Limb (tissue), 2 donors: ENCODE results near the gene ZPR1.
"Not testable (repeated sequence)": the region's sequence is repeated elsewhere in the genome, so short reads cannot be mapped to it uniquely, and the experiment has no call there.

ENCODE experiments used
- DNase-seq, 2 donors: peaks; one replicate each; pipeline ENCODE4 v3.0.0-alpha.2; 2016; ENCODE audit errors: extremely low spot score in 2 of 2

Gene ZPR1

DNA sequence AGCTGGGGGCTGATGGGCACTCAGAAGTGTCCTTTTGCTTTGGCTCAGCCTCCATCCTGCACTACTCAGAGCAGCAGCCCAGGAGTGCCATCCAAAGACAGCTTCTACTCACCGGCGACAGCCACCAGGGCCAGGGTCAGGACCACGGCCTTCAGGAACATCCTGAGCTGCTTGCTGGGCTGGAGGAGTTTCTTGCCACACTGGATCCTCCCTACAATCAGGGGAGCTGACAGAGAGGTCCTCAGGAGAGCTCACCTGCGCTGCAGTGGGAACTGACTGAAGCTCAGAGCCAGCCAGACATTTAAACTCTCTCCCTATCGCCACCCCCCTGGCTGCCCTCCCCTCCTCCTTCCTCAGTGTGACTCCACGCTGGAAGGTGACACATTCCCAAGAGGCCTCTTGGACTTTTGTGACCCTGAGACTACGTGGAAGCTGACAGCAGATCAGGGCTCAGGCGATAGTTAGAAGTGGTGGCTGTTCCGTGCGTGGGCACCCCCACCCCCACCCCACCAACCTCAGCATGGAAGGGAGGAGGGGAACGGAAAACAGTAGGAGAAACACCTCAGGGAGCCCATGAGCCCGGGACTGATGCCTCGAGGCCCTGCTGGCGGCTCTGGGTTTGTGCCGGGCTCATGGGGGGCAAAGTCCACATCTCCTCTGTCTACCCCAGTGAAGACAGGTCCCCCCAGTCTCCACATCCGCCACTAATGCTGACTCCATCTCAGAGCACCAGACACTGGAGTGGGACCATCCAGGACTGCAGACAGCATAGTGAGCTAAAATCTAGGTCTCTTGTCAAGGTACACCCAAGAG lies 35.4 kb upstream of the ZPR1 start, which contains the start of gene APOA4:
APOA4 (minus strand) TSS at position 274 of the 813 bp plus-strand sequence; CDS start at position 161, 113 bp downstream.
- DNase-seq = no peak

DNA sequence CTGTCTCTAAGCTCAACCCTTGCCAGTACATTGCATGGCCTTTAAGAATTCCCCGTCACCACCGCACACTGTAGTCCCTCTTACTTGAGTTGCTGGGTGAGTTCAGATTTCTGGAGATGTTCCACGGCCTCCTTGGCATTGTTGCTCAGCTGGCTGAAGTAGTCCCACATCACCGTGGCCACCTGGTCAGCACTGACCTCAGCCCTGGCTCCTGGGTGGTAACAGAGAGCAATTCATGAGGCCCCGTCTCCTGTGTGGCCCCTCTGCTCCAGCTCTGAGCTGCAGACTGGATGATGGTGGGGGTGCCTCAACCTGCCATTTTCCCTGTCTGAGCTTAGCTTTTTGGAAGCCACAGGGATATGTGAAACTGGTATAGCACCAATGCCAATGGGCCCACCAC lies 34.8 kb upstream of the ZPR1 start:
- no peak for DNase-seq

DNA sequence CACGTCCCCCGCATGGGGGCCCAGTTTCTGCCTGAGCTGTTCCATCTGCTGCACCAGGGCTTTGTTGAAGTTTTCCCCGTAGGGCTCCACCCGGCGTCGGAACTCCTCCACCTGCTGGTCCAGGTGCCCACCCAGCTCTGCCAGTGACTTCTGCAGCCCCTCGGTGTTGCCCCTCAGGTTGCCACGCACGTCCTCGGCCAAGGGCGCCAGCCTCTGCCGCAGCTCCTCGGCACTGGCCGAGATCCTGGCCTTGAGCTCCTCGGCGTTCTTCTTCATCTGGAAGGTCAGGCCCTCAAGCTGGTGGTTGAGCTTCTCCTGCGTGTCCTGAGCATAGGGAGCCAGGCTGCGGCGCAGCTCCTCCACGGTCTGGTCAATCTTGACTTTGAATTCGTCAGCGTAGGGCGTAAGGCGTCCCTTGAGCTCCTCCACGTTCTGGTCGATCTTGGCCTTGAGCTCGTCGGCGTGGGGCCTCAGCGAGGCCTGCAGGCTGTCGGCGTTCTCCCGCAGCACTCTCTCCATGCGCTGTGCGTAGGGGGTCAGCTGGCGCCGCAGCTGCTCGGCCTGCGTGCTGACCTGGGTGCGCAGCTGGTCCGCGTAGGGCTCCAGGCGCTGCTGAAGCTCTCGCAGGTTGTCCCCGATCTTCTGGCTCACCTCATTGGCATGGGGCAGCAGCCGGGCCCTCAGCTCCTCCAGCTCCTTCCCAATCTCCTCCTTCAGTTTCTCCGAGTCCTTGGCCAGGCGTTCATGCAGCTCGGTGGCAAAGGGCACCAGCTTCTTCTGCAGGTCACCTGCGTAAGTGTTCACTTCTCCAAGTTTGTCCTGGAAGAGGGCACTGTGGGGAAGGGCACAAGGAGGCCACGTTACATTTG lies 33.5 kb upstream of the ZPR1 start:
- no peak for DNase-seq

DNA sequence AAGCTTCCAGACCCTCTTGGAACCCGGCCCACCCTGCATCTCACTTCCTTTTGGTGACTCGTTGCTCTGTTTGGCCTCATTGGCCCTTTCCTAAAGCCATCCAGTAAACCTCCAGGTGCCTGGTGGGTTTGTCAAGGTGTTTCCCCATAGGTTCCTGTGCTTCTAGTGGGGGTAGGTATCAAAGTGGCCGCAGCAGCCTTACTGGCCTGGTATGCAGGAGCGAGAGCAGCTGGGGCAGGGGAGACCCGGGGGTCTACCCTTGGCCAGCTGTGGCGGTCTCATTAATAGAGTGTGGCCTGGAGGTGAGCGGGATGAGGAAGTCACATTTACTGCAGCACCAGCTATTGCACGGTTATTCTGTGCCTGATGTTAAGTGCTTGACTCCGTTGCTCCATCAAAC lies 31.2 kb upstream of the ZPR1 start:
- DNase-seq = no peak

DNA sequence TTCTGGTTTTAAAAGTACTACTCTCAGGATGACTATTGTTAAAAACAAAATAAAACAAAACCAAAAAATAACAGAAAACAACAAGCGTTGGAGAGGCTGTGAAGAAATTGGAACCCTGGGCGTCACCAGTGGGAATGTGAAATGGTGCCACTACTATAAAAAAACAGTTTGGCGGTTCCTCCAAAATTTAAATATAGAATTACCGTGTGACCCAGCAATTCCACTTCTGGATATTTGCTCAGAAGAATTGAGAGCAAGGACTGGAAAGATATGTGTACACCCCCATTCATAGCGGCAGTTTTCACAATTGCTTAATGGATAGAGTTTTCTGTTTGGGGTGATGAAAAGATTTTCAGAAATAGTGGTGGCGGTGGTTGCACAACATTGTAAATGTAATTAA lies 26.7 kb upstream of the ZPR1 start:
- DNase-seq = no peak

DNA sequence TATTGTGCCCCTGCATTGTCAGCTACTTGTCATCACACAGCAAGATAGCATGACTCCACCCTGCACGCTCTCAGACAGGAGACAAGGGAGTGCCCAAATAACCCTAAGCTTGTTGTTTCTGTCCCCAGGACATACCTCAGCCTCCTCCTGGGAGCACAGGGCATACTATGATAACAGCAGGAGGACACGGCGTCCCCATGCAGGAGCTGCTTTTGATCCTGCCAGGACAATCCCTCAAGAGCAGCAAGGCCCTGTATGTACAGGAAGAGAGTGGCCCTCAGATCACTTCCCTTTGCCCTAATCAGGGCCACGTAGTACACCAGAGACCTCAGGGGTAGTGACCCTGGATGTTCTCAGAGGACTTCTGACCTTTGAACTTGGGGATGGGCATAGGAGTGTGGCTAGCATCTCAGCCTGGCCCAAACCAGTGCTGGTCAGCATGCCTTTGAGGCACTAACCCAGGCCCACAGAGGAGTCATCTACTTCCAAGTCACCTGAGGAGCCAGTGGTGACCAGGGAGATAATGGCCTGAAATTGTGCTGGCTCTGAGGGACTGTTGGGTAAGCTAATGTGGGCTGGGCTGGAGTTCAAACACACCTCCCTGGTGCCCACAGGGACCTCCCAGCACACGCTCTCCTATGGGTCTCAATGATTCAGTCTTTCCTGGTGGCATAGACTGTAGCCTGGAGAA lies 26.1 kb upstream of the ZPR1 start:
- no peak for DNase-seq

DNA sequence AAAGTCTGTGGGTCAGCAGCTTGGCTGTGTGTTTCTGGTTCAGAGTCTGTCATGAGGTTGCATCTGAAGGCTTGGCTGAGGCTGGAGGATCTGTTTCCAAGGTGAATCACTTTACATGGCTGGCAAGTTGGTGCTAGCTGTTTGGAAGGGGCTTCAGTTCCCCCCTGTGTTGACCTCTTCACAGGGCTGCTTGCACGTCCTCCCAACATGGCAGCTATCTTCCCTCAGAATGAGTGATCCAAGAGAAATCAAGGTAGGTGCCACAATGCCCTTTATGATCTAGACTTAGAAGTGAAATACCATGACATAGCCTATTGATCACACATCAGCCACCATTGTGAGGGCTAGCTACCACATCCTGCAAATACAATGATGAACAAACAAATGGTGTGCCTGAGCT lies 25.3 kb upstream of the ZPR1 start:
- DNase-seq = no peak

DNA sequence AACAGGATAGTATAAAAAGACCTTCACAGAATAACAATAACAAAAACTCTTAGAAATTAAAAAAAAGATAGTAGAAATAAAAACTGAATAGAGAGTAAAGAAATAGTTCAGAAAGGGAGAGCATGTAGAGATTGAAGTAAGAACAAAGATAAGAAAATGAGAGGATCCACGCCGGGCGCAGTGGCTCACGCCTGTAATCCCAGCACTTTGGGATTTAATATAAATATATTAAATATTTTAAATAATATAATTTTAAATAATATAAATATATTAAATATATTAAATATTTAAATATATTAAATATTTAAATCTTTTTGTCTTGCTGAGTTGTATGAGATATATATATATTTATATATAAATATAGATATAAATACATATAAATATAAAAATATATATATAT lies 24.3 kb upstream of the ZPR1 start:
- DNase-seq = no peak

DNA sequence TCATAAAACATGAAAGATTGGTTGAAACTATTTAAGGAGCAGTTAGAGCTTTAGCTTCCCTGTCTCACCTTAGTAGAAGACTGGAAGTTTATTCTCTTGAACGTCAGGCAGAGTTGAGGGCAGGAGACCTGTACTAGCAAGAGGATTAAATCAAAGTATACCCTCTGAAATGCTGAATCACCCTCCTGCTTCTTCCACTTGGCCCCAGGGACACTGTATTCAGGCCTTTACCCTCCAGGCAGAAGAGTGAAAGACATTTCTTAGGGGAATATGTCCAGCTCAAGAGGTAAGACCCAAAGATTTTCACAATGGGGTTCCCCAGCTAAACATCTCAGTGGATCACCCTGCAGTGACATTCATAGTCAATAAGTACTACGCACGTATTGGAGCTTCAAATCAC lies 23.4 kb upstream of the ZPR1 start:
- no peak for DNase-seq

DNA sequence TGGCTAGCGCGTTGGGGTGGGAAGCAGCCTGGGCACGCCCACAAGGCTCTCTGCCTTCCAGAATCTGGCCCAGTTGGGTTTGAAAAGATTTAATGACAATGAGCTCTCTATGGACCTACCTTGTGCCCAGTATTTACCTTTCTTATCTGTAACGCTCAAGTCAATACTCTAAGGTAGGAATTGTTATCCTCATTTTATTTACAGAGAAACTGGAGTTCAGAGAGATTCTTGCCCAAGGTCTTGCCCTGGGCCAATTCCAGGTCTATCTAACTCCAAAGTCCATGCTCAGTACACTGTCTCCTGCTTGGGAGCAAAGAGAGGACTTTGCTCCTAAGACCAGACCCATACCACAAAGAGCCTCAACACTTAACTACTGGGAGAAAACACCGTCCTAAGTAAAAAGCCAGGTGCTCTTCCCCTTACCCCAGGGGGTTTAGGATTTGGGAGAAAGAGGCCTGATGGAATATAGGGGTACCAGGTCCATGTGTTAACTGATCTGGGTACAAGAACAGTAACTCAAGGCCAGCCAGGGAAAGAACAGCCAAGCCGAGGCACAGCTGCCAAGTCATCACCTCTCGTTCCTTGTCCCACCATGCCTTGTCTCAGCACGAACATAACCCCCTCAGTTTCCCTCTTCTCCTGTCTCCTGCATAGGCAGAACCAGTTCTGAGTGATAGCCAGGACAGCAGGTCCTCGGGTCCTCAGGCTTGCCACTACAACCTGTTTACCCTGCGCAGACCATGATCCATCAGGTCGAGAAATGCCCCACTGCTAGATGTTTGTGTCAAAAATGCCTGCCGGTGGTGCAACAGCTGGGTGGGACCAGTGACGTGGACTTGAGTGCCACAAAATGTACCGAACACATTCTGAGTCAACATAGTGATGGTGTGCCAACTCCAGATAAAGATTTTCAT lies 20.7 kb upstream of the ZPR1 start:
- DNase-seq = no peak

DNA sequence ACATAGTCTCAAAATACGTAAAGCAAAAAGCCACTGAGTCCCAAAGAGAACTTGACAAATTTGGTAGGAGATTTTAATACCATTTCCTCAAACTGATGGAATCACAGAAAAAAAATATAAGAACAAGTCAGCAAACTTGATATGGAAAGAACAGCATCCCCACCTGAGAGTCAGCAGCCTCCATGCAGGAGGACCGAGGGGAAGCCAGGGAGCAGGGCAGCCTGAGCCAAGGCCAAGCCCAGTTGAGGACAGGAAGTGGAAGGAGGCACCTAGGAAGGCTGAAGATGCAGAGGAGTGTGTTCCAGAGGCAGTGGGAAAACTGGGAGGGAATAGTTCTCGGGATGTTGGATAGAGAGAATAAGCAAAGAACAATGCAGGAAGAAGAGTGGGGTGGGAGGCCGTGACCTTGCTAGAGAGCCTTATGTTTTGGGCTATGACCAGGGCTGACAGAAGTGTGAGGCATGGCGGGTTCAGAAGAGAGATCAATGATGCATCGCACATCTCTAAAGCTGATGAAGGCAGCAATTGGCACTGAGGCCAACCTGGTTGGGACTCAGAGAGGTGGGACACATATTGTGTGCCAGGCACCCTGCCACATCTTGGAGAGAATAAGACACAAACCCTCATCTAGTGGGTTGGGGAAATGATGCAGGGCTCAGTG lies 19.9 kb upstream of the ZPR1 start:
- DNase-seq = no peak

DNA sequence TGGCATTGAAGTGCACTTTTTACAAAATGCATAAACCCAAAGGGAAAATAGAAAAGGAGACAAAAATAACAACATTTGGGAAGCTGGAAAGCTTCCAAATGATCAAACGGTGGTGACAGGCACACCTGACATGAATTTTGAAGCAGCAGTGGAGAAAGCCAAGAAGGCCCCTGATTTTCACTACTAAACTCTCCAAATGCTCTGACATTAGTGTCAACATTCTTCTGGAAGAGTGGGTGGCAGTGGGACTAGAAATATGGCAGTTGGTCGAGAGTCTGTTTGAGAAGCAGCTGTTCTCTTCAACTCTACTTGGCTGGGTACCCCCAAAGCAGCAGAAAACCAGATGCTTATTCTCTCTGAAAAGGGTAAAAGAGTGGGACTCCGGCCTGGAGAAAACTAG lies 16.2 kb upstream of the ZPR1 start:
- DNase-seq = no peak

DNA sequence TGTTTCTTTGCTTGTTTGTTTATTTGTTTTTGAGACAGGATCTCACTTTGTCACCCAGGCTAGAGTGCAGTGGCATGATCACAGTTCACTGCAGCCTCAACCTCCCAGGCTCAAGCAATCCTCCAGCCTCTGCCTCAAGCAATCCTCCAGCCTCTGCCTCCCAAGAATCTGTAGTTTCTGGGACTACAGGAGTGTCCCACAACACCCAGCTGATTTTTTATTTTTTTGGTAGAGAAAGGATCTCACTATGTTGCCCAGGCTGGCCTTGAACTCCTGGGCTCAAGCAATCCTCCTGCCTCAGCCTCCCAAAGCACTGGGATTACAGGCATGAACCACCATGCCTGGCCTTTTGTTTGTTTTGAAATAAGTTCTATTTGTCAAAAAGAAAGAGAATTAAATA lies 13.8 kb upstream of the ZPR1 start:
- not testable (repeated sequence) for DNase-seq

DNA sequence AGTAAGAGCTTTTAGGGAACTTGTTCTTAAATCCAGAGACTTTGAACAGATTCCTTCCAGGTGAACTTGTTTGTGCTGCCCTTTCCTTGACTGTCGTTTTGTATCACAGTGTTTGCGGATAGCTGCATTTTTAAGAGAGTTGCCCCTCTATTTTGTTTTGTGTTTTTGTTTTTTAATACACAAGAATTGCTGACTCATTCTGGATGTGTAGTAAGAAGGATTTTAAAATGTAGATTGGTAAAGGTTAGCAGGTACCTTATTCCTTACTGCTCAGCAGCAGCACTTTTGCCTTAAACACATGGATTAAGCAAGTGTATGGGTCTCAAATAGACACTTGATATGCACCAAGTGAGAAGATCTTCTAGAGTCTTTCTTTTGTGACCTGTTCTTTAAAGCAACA lies 12.8 kb upstream of the ZPR1 start:
- no peak for DNase-seq

DNA sequence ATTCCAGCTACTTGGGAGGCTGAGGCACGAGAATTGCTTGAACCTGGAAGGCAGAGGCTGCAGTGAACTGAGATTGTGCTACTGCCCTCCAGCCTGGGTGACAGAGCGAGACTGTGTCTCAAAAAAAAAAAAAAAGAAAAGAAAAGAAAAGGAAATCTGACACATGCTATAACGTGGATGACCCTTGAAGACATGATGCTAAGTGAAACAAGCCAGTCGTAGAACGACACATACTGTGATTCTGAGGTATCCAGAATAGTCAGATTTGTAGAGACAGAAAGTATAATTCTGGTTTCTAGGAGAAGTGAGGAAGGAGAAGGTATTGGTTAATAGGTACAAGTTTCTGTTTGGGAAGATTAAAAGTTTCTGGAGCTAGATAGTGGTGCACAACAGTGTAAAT lies 10.5 kb upstream of the ZPR1 start:
- no peak for DNase-seq

DNA sequence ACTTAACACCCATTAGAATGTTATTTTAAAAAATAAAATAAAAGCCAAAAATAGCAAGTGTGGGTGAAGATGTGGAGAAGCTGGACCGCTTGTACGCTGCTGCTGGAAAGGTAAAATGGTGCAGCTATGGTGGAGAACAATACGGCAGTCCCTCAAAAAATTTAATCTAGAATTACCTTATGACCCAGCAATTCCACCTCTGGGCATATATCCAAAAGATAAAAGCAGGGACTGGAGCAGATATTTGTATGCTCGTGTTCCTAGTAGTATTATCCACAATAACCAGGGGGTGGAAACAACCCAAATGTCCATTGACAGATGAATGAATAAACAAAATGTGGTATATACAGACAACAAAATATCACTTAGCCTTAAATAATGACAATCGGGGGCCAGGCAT lies 10.0 kb upstream of the ZPR1 start:
- DNase-seq = no peak

DNA sequence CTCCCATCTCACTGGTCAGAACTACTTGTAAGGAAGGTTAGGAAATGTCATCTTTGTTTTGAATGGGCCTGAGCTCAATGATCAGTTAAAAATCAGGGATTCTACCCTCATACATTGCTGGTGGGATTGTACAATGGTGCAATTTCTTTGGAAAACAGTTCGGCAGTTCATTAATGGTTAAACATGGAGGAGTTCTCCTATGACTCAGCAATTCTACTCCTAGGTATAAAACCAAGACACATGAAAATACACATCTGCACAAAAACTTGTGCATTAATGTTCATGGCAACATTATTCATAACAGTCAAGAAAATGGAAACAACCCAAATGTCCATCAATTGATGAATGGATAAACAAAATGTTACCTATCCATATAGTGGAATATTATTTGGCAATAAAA lies 8.7 kb upstream of the ZPR1 start:
- no peak for DNase-seq

DNA sequence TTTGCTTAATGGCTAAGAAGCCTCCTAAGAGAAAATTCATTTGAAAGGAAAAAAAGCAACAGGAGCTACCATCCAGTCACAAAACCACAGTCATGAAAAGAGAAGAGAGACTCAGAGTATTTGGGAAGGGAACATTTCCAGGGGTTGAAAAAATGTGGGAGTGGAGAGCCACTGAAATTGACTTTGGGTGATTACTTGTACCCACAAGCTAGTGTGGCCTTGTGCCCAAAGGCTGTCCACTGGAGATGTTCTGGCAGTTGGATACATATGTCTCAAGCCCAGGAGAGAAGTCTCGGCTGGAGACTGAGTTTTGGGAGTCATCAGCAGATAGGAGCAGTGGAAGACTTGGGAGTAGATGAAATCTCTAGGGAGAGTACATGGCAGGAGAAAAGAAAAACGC lies 7.0 kb upstream of the ZPR1 start:
- DNase-seq = no peak

DNA sequence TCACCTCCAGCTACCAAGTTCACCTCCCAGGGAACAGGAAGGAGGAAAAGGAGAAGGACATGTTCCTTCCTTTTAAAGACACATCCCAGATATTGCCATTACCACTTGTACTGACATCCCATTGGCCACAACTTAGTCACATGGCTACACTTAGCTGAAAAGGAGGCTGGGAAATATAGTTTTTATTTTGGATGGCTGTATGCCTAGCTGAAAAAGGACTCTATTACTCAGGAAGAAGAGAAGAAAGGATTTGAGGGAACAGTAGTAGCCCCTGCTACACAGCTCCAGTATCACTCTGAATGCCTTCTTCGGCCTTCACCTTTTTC lies 5.9 kb upstream of the ZPR1 start:
- DNase-seq = no peak

DNA sequence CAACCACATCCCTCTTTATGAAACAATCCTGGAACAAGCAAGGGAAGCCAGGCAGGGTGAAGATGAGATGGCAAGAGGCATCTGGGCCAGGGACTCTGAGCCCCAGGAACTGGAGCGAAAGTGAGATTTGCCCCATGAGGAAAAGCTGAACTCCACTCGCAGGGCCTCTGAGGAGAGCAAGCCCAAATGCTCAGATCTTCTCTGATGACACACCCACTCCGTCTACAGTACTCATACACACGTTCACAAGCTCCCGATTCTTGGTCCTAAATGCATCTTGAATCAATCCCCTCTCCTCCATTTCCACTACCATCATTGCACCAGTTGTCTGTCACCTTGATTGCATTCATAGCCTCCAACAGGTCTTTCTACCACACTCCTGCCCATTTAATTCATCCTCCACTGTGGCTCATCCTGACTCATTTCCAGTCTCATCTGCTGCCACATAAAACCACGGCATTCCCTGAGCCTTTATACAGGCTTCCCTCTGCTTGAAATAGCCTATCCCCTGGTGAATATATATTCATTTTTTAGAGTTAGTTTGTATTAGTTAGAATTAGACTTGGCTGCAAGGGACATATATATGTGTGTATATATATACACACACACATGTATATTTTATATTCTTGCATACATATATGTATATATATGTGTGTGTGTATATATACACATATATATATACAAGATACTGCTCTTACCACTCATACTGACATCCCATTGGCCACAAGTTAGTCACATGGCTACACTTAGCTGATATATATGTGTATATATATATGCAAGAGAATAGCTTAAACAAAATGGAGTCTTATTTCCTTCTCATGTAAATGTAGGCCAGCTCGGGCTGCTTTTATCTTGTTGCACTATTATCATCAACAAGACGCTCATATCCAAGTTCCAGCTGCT lies 5.3 kb upstream of the ZPR1 start:
- DNase-seq = no peak
